GM21367 (cell line): ENCODE results near the gene TMEM74B.
"Not testable (repeated sequence)": the region's sequence is repeated elsewhere in the genome, so short reads cannot be mapped to it uniquely, and the experiment has no call there.

Experiments used
- ATAC-seq: cut with Tn5 transposase; IDR thresholded peaks from one replicate; pipeline ENCODE4 v1.9.1; 2021; ENCODE audit not compliant: unreplicated experiment

The TMEM74B gene

DNA sequence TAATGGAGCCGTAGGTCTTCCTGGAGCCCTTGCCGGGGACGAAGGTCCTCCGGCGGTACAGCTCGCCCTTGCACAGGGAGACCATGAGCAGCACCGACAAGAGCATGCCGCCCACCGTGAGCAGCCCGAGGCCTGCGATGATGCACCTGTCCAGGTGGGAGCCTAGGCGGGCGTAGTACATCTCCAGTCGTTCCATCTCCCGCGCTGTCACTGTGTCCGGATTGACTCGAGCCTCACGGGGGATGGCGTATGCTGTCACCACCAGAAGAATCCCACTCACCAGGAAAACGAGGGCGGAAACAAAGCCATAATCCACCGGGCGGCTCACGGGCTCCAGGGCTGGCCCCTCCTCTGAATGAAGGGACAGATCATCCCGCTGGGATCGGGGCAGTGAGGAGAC is 3.8 kb downstream of the TMEM74B start:
- ATAC-seq = no peak

DNA sequence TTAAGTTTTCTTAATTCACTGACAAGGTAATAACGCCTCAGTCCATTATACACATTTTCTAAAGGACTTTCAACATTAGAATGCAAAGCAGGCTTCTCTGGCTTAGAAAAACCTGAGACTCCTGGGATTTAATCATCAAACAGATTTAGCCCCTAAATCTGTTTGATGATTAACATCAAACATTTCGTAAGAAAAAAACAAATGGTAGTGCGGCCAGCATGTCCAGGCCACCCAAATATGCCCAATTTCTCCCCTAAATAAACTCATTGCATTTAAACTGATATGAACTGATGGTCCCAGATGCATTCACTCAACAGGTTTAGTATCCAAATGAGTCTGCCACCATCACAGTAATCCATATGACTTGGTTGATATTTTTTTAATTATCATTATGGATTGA is 6.2 kb downstream of the TMEM74B start:
- no peak for ATAC-seq

DNA sequence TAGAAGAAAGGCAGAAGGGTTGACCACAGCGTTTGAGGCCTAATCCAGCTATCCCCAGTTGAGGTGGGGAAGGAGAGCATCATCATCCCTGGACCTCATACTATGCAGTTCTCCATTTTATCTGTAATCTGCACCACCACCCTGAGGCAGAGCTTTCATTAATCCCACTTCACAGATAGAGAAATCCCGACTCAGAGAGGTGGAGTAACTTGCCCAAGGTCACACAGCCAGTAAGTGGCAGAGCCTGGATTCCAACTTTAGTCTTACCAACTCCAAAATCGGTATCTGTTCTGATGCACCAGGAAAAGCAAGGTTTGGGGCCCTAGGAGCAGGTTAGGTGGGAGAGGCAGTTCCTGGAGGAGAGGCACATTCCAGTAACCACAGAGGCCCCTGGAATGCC is 6.7 kb downstream of the TMEM74B start:
- ATAC-seq = no peak

DNA sequence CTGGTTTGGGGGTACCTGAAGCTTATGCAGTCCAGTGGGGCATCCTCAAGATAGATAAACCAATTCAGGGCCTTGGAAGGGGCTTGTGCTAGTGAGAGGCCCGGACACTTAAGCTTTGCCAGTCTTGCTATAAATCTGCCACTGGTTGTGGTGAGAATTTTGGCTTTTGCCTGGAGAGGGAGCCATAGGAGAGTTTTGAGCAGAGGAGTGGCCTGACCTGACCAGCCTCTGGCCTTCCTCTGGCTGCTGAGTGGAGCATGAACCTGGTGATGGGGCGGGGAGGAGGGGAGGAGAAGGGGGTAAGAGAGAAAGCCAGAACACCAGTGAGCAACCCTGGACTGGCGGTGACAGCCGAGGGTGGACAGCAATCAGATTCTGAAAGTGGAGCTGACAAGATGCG is 7.1 kb downstream of the TMEM74B start:
- no peak for ATAC-seq

DNA sequence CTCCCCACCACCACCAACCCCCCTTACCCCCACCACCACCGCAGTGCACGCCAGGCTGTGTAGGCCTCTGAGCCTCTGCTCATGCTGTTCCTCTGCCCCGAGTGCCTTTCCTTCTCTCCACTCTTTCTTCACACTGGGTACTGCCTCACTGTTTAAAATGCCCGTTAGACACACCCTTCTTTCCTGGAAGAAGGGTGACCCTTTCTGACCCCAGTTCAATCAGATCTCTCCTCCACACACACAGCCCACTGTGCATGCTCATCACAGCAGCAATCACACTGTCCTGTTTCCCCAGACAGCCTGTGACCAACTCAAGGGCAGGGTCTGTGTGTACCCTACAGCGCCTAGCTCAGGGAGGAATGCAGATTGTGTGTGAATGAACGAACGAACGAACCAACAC is 10.0 kb downstream of the TMEM74B start:
- ATAC-seq = no peak

DNA sequence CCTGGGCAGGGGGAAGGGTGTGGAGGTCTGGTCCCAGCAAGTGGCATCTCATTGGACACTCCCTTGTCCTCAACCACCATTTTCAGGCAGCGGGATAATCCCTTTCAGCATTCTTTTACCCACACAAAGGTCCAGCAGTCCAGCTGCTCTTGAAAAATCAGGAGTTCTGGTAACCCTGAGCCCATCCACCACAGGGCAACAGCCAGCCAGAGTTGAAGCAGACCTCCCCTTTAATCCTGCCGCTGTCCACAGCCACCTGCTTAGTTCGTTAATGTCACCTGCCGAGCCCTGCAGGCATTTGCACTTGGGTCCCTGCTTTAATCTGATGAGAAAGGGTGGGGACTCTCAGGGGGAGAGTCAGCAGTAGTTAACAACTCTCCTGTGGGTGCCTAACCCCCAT is 11.1 kb downstream of the TMEM74B start:
- ATAC-seq = no peak

GRCh38 chr20:1171461-1172093 is 13.2 kb downstream of the TMEM74B start:
- ATAC-seq = no peak

DNA sequence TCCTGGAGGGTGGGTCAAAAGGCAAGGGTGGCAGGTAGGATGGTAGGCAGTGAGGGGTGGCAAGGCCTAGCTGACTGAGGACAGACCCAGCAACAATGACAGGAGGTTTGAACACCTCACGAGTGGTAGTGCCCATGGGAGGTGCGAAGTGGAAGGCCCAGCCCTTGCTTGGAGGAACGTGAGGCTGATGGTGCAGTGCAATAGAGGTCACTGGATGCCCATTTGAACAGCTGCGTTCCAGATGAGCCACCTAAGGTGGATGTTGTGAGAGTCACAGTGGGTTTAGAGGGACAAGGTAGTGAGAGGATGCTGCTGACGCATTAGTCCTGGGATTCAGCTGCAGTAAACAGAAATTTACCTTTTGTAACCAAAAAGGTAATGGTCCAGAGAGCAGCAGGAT is 15.6 kb downstream of the TMEM74B start:
- ATAC-seq = no peak

DNA sequence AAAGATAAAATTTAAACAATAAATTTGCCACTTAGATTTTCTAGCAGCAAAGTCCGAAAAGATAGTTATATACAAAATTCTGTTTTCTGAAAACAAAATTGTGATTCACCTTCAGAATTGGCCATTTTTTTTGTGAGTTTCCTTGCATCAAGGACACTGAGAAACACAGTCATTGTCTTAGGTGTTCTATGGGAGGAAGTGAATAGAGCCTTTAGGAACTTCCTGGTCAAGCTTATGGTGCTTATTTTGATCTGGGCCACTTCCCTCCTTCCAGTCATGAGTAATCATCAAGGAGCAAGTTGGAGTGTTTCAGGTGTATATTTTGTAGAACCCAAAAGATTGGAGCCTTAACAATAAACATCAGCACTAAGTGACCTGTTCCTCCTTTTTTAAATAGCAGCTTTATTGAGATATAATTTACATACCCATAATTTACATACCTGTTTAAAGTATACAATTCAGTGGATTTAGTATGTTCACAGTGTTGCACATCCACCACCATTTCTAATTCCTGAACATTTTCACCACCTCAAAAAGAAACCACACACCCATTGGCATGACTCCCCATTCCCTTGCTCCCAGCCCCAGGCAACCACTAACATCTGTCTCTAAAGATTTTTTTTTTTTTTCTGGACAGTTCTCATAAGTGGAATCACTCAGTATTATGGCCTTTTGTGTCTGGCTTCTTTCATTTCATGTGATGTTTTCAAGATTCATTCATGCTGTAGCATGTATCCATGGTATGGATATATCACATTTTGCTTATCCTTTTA is 17.6 kb downstream of the TMEM74B start:
- no peak for ATAC-seq

DNA sequence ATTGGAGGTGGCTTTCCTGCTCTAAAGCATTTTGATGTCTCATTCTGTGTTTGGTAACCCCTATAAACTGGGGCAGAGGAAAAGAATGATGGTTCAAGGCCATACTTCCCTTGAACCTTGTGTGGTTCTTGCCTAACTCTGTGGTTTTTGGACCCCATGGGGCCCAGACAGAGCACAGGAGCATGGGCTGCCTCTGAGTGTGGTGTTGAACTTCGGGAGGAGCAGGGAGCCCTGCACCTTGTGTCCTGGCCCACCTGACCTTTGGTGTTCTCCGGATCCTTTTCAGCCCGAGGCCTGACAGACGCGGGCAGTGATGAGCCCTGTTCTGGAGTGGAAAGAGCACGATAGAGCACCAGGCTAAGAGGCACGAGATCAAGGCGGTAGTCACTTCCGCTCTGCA is 18.8 kb downstream of the TMEM74B start:
- no peak for ATAC-seq

- no peak for ATAC-seq
Observed at GRCh38 chr20:1165521-1165920, 19.3 kb downstream of the TMEM74B start.

DNA sequence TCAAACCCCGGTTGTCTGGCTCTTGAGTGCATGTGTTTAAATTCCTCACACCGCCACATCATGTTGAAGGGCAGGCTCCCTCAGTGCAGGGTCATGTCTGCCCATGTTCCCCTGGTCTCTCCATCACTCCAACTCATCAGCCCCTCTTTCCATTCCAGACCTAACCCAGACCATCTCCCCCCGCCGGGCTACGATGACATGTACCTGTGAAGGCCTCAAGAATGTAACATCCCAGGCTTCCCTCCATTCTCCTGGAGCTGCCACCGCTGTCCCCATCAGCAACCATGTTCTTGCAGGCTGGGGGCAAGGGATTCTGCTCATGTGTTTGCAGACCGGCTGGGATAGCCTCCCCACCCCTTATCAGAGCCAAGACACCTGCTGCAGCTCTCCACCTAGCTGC is 19.9 kb downstream of the TMEM74B start:
- no peak for ATAC-seq

- no peak for ATAC-seq
Observed at GRCh38 chr20:1163653-1164052, 21.1 kb downstream of the TMEM74B start.

GRCh38 chr20:1163105-1163504 is 21.7 kb downstream of the TMEM74B start:
- ATAC-seq = no peak

GRCh38 chr20:1160991-1161390 is 23.8 kb downstream of the TMEM74B start:
- ATAC-seq = no peak

- ATAC-seq = no peak
Observed at GRCh38 chr20:1160496-1160895, 24.3 kb downstream of the TMEM74B start.

DNA sequence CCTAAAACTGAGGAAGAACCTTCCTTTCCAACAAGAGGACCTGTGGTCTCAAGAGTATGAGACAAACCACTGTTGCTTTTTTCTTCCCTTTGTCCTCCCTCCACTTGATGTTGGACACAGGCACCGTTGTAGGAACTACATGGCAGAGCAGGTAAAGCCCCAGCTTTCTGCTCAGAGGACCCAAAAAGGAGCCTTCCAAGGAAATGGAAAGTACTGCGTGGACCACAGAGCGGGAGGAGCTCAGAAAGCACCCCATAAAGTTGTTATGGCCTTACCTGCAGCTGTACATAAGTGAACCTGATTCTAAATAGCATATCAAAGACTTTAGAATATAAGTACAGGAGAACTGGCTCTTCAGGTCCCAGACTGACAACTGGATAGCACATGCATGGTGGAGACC is 29.4 kb downstream of the TMEM74B start:
- no peak for ATAC-seq

DNA sequence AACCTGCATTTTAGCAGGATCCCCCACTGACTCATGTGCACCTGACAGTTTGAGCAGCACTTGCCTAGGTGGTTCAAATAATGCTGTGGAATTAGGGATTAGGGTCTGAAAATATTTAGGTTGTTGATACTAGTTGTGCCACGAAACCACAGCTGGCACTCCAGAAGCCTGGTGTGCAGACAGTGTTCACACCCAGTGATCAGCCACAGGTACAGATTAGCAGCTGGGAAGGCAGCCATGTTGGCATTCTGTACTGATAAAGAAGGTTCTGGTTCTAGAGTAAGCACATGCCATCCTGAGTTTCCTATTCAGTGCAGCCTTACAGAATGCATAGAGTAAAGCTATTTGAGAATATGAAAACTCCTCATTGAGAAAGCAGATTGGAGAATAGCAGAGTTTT is 30.1 kb downstream of the TMEM74B start:
- no peak for ATAC-seq

- ATAC-seq = no peak
Observed at GRCh38 chr20:1154226-1154625, 30.6 kb downstream of the TMEM74B start.

- ATAC-seq = no peak
Observed at GRCh38 chr20:1150968-1151367, 33.8 kb downstream of the TMEM74B start.

- ATAC-seq = no peak
Observed at GRCh38 chr20:1150218-1150617, 34.6 kb downstream of the TMEM74B start.

GRCh38 chr20:1149812-1150211 is 35.0 kb downstream of the TMEM74B start:
- not testable (repeated sequence) for ATAC-seq

DNA sequence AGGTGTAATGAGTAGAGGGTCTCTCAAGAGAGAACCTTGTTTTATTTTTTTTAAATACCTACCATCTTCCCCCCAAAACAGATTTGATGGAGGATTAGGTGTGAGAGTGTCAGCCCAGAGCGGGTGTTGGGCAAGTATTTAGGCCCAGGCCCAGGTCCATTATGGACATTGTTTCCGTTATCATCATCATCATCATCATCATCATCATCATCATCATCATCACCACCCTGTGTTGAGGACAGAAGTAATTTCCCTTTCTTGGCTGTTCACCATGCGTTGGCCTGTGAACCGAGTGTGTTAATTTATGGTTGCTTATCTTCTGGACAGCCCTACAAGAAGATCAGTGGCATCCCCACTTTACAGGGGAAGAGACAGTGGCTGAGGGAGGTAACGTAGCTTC is 37.8 kb downstream of the TMEM74B start:
- ATAC-seq = no peak
